ENCODE data around the gene OR10H2.
"Not testable (repeated sequence)": the region's sequence is repeated elsewhere in the genome, so short reads cannot be mapped to it uniquely, and the experiment has no call there.

The OR10H2 gene

DNA sequence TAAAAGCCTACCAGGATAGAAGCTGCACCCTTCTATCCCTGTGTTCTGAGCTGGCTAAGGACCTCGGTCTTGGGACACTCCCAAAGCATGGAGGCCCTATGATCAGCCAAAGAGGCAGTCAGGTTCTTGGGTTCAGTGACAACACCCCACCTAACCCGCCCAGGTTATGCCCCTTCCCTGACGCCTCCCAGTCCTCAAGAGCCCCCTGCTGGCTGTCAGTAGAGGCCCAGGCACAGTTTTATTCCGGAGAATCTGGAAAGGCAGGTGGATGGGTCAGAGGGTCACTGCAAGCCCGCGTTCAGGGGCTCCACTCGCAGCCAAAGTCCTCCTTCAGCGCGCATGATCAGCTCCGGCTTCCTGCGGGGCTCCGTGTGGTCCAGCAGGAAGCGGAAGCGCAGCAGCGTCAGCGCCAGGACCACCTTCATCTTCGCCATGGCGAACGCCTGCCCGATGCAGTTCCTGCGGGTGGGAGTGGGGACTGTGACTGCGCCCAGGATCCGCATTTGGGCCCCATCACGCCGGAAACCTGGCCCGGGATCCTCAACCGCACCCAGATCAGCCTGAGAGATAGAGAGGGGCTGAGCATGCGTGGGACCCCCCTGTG lies 32.2 kb downstream of the OR10H2 start:
- Histone ChIP-seq H3K4me1 (no peaks in the 10 kb centered on the region), H3K4me2 (no peak overlapping the region), H3K27me3 (no peaks in the 10 kb centered on the region), H3K27ac (no peak overlapping the region), H3K9me3 (no peaks in the 10 kb centered on the region), H3K9ac (no peak overlapping the region), H3K36me3 (no peaks in the 10 kb centered on the region), H3K4me3 (no peak overlapping the region), H4K20me1 (no peaks in the 10 kb centered on the region)
- TF ChIP-seq Cebpa-rat (IDR thresholded peaks at IDR 0.05): no peak

DNA sequence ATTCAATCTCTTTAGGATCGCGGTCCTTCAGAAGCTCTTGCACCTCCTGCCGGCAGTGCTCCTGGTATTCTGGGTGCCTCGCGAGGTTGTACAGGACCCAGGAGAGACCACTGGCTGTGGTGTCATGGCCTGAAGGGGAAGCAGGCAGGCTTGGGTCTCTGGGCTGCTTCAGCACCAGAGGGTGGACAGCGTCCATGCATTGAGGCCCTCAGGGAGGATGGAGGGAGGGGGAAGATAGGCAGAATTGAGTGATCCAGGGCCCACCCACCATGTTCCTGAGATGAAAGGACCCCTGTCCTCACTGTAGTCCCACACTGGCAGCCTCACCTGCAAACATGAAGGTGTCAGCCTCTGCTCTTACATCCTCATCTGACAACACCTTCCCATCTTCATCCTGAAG lies 41.8 kb downstream of the OR10H2 start:
- H3K27me3 ChIP-seq: no peaks in the 10 kb centered on the region

DNA sequence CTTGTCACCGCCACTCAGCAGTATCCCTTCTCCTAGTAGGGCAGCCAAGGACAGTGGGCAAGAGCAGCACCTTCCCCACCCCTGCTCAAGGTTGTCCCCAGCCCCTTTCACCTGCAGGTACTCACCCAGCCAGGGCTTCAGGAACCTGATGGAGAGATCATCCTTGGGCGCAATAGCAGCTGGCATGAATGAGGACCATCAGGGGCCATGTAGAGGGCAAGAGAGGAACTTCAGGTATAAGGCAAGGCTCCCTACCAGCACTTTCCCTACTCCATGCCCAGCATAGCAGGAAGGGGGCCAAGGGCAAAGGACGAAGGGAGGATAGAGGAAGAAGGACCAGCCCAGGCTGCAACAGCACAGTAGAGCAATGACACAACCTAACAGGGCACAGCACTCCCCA lies 46.3 kb downstream of the OR10H2 start:
- not testable (repeated sequence) for H3K9ac ChIP-seq, H3K4me2 ChIP-seq, H3K4me1 ChIP-seq, H3K9me3 ChIP-seq, H3K27me3 ChIP-seq, H3K36me3 ChIP-seq, H4K20me1 ChIP-seq, H3K4me3 ChIP-seq, H3K27ac ChIP-seq

More for the DNA sequence above, 41.8 kb downstream of the OR10H2 start:
- Histone ChIP-seq H3K4me1 (no peaks in the 10 kb centered on the region), H3K9me3 (no peaks in the 10 kb centered on the region), H3K9ac (no peak overlapping the region), H3K4me3 (no peak overlapping the region), H3K4me2 (no peak overlapping the region), H3K27ac (no peak overlapping the region), H3K36me3 (no peaks in the 10 kb centered on the region), H4K20me1 (no peaks in the 10 kb centered on the region)
- no peak for TF ChIP-seq Cebpa-rat (IDR thresholded peaks at IDR 0.05)

DNA sequence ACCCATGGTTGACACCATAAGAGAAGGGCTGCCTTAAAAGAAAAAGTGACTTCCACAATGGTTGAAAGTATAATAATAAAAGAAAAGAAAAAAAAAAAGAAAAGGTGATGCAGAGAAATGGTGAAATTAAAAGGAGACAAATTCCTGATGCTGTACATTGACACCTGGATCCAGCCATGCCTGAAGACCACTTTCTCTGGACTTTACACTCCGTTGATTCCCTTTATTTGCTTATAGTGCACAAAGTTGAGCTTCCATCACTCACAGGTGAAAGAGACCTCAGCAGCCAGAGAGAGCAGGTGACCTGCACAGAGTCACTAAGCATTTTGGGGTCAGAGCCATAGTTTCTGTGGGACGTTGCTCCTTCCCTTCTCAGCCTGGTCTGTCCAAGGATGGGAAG lies 47.4 kb downstream of the OR10H2 start:
- Histone ChIP-seq H3K9me3 (no peaks in the 10 kb centered on the region), H3K27ac (no peak overlapping the region), H3K4me2 (no peak overlapping the region)

DNA sequence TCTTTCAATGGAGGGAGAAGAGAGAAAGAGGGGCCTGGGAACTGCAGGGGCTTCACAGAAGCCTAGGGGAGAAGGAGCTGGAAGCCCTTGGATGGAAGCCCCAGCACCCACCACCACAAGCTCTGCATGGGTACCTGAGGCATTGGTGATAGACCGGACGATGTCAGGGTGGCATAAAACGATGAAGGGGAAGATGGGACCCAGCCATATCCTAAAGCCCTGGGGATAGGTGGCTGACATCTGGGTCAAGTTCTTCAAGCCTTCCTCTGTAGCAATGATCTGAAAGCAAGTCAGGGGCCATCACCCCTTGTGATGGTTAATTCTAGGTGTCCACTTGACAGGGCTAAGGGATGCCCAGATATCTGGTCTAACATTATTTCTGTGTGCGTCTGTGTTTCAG lies 48.4 kb downstream of the OR10H2 start:
- Histone ChIP-seq H3K4me1 (no peaks in the 10 kb centered on the region), H3K4me3 (no peak overlapping the region)

More for the DNA sequence above, 47.4 kb downstream of the OR10H2 start:
- H3K4me3 ChIP-seq: no peak overlapping the region
- no peak for TF ChIP-seq Cebpa-rat (IDR thresholded peaks at IDR 0.05)
- H3K9ac ChIP-seq: no peak overlapping the region
- no peaks in the 10 kb centered on the region for H3K27me3 ChIP-seq
- no peaks in the 10 kb centered on the region for H3K4me1 ChIP-seq
- no peaks in the 10 kb centered on the region for H4K20me1 ChIP-seq
- no peaks in the 10 kb centered on the region for H3K36me3 ChIP-seq

DNA sequence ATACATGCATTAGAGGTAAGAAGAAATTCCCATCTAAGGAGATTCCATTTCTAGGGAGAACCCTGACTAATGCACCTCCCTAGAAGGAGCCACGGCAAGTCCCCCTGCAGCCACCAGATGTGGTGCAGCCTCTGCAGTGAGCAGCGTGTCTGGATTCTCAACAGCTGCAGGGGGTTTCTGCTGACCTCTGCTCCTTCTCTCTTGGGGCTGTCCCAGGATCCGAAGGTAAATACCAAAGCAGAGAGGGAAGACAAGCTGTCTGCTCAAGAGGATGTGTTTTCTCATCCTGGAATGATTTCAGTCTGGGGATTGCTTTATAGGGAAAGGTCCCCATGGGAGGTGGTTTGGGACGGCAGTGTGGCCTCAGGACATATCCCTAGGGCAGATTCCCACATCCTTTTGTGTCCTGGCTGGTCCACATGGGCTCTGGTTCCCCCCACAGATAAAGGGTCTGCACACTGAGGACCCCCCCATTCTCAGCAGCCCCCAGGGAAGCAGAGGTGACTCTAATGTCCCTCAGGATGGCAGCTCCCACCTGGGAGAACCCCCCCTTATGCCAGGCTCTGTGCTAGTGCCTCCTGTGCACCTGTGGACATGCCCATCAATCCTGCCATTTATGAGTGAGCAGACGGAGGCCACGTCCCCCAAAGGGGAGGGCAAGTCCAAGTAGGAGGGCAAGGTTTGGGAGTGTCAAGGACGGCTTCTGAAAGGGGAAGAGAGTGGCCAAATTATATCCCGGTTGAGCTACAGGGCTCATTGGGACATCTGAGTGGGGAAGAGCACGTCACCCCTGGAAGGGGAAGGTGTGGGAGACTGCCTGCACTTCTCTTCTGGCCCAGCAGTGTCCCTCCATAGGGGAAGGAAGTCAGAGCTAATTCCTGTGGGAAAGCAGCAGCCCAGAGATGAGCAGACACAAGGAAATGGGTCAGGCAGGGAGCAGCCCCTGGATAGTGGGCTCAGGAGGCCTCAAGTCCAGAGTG lies 49.5 kb downstream of the OR10H2 start:
- no peak for TF ChIP-seq Cebpa-rat (IDR thresholded peaks at IDR 0.05)
- no peak overlapping the region for H3K4me3 ChIP-seq
- H3K9ac ChIP-seq: no peak overlapping the region
- H4K20me1 ChIP-seq: no peaks in the 10 kb centered on the region
- no peak overlapping the region for H3K4me2 ChIP-seq
- H3K27me3 ChIP-seq: no peaks in the 10 kb centered on the region
- no peak overlapping the region for H3K27ac ChIP-seq
- no peaks in the 10 kb centered on the region for H3K9me3 ChIP-seq
- no peaks in the 10 kb centered on the region for H3K36me3 ChIP-seq
- peaks cover 3% of the 10 kb centered on the region for H3K4me1 ChIP-seq

More for the DNA sequence above, 48.4 kb downstream of the OR10H2 start:
- H3K9me3 ChIP-seq: no peaks in the 10 kb centered on the region
- TF ChIP-seq Cebpa-rat (IDR thresholded peaks at IDR 0.05): no peak
- H3K27me3 ChIP-seq: no peaks in the 10 kb centered on the region
- no peak overlapping the region for H3K27ac ChIP-seq
- no peaks in the 10 kb centered on the region for H4K20me1 ChIP-seq
- no peak overlapping the region for H3K9ac ChIP-seq
- no peak overlapping the region for H3K4me2 ChIP-seq
- H3K36me3 ChIP-seq: no peaks in the 10 kb centered on the region
